Right renal pelvis (tissue), 4 donors: Measurements from ENCODE around the gene ZNF629. TPM values are rescaled to one million over a fixed set of nuclear protein-coding genes. Genes with fewer than 3 reads are reported as not detected.

Experiments used
- DNase-seq, 4 donors: peaks; one replicate each; pipeline ENCODE4 v3.0.0-alpha.2; 2013; ENCODE audit warnings: low read depth in 4 of 4, low spot score in 3 of 4, missing footprints in 1 of 4
- polyA plus RNA-seq, 4 donors: library from polyadenylated mRNA; unstranded; fragments of 120-200 nt; gene quantifications; one replicate each; pipeline ENCODE4 v1.2.1, GENCODE V29; 2013; ENCODE audit not compliant: insufficient read length in 4 of 4

Gene ZNF629
- polyA plus RNA-seq, 4 donors, result 27.2 to 28.7 (median 27.8) TPM

GRCh38 chr16:30786115-30786935 is 680 bp downstream of the ZNF629 start:
- DNase-seq, result peak in 1 of 4 donors; percentile 31

DNA sequence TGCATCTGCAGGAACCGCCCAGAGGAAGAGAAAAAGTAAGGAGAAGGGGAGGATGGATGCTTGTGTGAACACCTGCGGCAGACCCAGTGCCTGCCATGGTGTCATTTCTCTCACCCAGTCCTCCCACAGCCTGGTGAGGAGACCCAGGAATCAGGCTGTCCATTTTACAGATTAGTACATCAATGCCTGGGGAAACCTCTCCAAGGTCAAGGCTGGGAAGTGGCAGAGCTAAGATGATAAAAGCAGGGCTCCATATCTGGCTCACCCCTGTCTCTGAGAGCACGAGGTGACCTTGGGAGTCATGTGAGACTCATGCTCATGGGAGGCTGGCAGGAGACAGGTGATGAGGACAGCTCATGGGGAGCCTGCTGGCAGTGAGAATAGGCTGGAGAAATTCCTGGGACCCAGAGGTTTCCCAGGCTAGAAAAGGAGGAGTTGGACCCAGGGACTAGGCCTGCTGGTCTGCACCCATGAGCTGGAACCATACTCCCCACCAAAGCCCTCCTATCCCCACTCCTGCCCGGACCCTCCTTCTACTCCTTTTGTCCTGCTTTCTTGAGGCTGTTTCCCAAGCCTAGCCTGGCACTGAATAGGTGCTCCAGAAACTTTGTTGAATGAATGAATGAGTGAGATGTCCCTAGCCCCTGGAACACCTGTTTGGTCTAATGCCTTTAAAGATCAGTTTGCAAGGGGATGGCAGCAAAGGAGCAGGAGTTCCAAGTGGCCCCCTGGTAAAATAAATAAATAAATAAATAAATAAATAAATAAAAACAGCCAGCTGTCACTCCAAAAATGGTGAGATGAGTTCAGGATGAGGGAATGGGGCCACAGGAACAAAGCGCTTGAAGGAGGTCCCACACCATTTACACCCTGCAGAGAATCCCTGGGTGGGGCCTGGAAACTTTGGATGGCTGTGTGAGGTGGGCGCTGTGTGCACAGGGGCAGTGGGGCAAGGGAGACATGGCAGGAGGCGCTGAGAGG is 1.6 kb downstream of the ZNF629 start:
- no peak for DNase-seq

GRCh38 chr16:30784215-30784614 is 2.8 kb downstream of the ZNF629 start:
- no peak for DNase-seq

- no peak for DNase-seq
Measured at GRCh38 chr16:30783280-30784109, 3.5 kb downstream of the ZNF629 start.

GRCh38 chr16:30782486-30783279 is 4.3 kb downstream of the ZNF629 start:
- no peak for DNase-seq

GRCh38 chr16:30780549-30780948 is 6.5 kb downstream of the ZNF629 start:
- DNase-seq, result no peak

- no peak for DNase-seq
Measured at GRCh38 chr16:30780021-30780420, 7.0 kb downstream of the ZNF629 start.

GRCh38 chr16:30779596-30779995 is 7.4 kb downstream of the ZNF629 start:
- no peak for DNase-seq

GRCh38 chr16:30778549-30779244 is 8.3 kb downstream of the ZNF629 start:
- DNase-seq, result no peak

GRCh38 chr16:30777591-30778297 is 9.3 kb downstream of the ZNF629 start:
- DNase-seq, result no peak

- DNase-seq, result peak; percentile 65 to 78 (median 75)
Measured at GRCh38 chr16:30775392-30776188, 11.4 kb downstream of the ZNF629 start.

DNA sequence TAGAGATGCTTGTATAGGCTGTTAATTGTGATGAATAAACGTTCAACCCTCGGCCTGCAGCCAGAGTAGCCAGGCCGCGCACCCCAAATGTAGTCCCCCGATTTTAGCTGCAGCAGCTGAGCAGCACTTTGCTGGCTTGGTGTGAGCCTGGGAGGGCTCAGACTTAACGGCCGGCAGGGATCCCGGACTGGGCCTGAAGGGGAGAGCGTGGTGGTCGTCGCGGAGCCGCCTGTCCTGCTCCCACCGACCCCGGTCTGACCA is 11.9 kb downstream of the ZNF629 start:
- DNase-seq, result no peak

DNA sequence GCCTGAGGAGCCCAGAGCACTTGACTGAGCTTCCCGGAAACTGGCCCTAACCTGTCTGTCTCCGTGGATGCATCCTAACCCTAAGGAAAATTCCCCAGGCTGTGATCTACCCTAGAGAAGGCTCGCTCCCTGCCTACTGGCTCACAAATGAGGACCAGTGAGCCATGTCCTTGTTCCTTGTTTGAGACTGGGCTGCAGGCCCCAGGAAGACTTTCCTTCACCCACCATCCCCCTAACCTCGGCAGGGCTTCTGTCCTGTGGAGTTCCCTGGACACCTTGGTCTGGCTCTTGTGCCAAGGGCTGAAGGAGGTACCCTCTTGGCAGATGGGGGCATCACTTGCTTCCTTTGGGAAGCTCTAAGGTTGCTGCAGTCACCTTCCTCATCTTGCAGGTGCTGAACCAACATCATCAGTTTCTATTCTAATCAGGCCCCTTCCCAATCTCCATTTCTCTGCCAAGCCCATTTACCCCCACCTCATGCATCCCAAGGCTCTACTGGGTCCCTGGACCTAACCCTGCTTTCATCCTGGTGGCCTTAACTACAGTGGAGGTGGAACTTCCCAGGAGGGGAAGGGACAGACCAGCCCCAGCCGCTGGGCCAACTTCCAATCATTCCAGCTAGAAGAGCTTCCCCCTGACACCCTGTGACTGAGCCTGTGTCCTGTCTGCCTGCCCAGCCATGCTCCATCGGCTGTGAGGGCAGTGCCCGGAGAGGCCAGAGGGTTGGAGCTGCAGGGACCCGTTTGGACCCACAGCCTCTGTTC is 12.5 kb downstream of the ZNF629 start:
- DNase-seq, result no peak

DNA sequence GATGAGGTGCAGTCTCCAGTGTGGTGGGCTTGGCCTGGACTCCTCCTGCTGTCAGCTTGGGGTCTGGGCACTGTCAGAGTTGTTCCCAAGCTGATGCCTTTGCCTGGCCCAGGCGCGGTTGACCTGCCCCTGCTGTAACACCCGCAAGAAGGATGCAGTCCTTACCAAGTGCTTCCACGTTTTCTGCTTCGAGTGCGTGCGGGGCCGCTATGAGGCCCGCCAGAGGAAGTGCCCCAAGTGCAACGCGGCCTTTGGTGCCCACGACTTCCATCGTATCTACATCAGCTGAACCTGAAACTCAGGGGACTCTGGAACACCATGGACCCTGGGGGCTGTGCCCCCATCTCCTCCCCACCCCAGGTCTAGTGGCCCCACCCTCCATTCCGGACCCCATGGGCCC is 13.2 kb downstream of the ZNF629 start:
- no peak for DNase-seq

DNA sequence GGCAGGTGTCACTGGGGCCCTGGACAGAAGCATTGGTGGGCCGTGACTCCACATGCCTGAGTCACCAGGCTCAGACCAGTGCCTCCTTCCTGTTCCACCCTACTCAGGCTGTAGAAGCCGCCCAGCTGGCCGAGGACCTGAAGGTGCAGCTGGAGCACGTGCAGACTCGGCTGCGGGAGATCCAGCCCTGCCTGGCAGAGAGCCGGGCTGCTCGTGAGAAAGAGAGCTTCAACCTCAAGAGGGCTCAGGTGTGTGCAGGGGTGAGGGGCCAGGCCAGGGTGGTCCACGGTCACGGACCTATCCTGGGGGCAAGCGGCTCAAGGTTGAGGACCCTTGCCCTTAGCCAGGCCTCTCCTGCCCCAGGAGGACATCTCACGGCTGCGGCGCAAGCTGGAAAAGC is 15.3 kb downstream of the ZNF629 start:
- DNase-seq, result no peak

DNA sequence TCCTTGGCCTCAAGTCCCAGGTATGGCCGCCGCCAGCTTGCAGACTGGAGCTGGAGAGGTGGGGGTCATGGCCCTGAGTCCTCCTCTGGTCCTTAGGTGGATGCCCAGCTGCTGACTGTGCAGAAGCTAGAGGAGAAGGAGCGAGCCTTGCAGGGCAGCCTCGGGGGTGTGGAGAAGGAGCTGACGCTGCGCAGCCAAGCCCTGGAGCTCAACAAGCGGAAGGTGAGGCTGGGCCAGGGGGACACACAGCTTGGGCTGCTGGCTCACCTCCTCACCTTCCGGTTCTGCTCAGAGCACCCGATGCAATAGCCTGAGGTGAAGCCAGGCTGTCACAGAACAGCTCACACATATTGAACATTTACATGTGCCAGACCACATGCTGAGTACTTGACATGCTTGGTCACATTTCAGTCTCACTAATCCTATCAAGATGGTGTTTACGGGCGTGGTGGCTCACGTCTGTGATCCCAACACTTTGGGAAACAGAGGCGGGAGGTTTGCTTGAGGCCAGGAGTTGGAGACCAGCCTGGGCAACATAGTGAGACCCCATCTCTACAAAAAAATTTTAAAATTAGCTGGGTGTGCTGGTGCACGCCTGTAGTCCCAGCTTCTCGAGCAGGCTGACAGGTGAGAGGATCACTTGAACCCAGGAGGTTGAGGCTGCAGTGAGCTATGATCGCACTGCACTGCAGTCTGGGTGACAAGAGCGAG is 17.5 kb downstream of the ZNF629 start:
- DNase-seq, result no peak
